GM12891 (cell line): ENCODE data around the gene SLC5A10.

ENCODE experiments used
- POLR2A ChIP-seq: IDR thresholded peaks from 2 replicates; pipeline ENCODE4 v1.6.1; 2011; ENCODE audit warnings: low read depth, low read length, control low read depth
- POLR2AphosphoS5 ChIP-seq: IDR thresholded peaks from 2 replicates; pipeline ENCODE4 v1.6.1; 2011; ENCODE audit warnings: low read depth, low read length, control low read depth
- POU2F2 ChIP-seq: IDR thresholded peaks from 2 replicates; pipeline ENCODE4 v1.6.1; 2011; ENCODE audit warnings: low read depth, mild to moderate bottlenecking, control low read depth, low read length, moderate library complexity
- TAF1 ChIP-seq: IDR thresholded peaks from 2 replicates; pipeline ENCODE4 v1.6.1; 2011; ENCODE audit warnings: low read depth, low read length, control low read depth

- TF ChIP-seq TAF1 (no peak), POLR2A (no peak), POLR2AphosphoS5 (no peak), POU2F2 (no peak)
Measured at GRCh38 chr17:19009970-19010369, 58.0 kb downstream of the SLC5A10 start.
